HL-60/S4 (cell line): Measurements from ENCODE around the gene TCOF1.
"Not testable (repeated sequence)": the region's sequence is repeated elsewhere in the genome, so short reads cannot be mapped to it uniquely, and the experiment has no call there.

Experiments
- in situ Hi-C: fragments of 300-500 bp; cut with MboI; formaldehyde crosslinking; loops from 2 replicates; pipeline ENCODE4 v1.14.3; 2022; ENCODE audit warnings: low sequenced_read_pairs

Gene TCOF1

DNA sequence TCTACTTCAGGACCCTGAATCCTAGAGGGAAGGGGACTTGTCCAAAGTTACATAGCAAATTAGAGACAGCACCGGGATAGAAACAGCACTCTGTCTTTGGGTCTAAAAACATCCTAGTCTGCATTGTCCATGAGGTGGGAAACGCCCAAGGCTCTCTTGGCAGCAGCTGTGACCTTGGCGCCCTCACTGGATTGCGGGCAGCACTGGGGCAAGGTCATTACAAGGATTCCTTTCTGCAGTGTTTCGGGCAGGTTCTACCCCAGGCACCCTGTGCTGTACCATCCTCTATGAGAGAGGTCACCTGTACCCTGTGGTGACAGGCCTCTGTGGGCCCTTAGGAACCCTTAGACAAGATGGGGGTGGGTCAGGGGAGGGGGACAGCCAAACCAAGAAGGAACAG lies 46.6 kb downstream of the TCOF1 start:
- in situ Hi-C loops = no loop called here

DNA sequence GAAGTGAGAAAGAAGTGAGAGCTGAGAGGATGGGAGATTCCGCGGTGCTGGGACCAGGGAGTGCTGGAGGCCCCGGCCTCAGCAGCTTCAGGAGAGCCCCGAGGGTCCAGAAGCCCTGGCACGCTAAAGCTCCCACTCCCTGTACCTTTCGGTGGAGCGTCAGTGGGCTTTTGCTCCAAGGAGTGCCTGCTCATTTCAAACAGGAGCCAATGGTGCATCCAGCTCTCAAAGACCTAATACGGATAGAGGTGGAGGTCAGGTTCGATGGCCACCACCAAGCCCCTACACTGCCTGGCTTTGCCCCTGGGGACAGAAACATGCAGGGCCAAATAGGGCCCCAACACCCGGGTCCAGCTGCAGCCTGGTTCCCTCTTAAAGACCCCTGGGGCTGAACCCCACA lies 47.0 kb downstream of the TCOF1 start:
- in situ Hi-C loops = no loop called here

- in situ Hi-C loops = no loop called here
Observed at GRCh38 chr5:150404941-150405816, 47.7 kb downstream of the TCOF1 start.

GRCh38 chr5:150406103-150406722 lies 48.7 kb downstream of the TCOF1 start:
- in situ Hi-C loops = no loop called here

- in situ Hi-C loops = no loop called here
Observed at GRCh38 chr5:150406723-150407095, 49.2 kb downstream of the TCOF1 start.

DNA sequence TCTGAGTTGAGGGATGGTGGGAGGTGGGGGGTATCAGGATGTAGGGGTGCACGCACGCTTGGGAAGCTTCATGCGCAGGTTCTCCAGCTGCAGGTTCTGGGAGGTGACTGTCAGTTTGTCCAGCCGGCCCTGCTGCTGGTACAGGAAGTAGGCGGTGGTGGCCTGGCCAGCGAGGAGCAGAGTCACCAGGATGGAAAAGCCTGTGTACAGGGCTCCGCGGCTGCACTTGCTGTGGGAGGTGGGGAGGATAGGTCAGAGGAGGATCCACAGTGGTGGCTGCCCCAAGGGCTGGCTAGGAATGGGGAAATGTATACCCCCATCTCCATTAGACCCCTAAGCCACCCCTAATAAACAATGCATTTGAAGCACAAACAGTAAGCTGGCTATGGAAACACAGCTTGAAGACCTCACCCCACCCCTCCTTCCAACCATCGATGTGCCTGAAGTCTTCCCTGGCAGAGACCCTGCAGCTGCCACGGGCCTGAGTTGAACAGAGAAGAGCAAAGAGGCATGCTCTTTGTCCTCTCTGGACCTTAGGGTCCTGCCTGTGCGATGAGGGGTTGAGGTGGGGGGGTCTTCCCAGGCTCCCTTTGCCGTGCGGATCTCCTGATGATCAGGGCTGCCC lies 49.7 kb downstream of the TCOF1 start:
- in situ Hi-C loops = no loop called here

DNA sequence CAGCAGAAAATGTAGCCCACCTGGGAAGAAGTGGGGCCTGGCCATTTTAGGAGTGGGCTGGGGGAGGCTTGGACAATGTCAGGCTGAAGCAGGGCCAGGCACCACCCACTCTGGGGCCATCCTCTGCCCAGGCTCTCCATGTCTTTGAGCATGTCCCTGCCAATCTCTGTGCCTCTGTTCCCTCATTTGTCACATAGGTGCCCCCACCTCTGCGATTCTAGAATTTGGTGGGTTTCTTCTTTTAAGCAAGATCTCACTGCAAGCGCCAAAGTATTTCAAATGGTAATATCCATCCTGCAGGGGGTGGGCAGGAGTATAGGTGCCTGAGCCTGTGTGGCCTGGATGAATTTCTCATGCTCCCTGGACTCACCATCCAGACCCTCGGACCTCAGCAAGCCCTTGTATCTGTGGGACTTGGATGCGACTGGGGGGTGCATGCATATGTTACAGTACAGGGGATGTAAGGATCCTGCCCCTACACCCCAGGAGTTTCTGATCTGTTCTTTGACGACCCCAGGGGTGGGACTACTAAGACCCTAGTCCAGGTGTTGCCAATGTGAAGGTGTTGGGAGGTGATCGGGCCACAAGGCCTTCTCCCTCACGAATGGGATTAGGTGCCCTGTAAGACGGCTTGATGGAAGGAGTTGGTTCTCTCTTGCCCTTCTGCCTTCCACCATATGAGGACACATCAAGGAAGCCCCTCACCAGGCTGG lies 50.9 kb downstream of the TCOF1 start:
- in situ Hi-C loops = no loop called here

- in situ Hi-C loops = no loop called here
Observed at GRCh38 chr5:150409638-150410523, 52.4 kb downstream of the TCOF1 start.

GRCh38 chr5:150410524-150411244 lies 53.2 kb downstream of the TCOF1 start:
- in situ Hi-C loops = no loop called here

- in situ Hi-C loops = no loop called here
Observed at GRCh38 chr5:150411245-150411979, 53.9 kb downstream of the TCOF1 start.

DNA sequence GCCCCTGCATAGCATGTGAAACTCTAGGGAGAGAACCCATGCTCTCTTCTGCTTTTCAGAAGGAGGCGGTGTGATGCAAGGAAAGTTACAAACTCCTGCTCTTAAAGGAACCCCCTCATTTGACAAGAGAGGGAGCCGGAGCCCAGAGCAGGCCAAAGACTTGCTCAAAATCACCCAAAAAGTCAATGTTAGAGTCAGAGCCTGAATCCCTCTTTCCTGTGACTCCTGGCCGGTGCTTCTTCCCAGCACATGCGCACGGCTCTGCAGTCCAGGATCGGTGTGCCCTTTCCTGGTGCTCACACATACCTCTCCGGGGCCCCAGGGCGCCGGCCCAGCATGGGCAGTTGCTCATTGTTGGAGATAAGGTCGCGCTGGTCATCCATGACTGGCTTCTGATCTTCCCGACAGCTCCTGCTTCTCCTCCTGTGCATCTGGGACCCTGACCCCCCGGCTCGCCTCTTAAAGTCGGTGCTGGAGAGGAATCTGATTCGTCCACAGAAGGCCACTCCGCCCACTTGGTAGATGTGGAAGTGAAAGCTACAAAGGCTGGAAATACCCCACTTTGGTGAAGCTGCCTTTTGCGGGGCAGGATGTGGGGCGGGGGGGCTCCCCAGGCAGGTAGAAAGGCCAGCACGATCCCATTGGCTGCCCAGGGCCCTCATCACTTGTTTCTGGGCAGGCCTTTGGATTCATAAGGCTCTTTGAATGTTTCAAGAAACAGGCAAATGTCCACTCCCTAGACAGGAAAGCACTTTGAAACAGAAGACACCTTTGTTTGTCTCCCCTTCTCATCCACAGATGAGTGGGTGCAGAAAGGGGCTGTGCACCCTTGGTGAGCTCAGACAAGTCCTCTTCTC lies 55.0 kb downstream of the TCOF1 start, which contains the start of gene CD74:
CD74 (minus strand) TSS at position 592 of the 857 bp plus-strand sequence; CDS start at position 431, 161 bp downstream.
- in situ Hi-C loops = no loop called here

GRCh38 chr5:150413176-150413901 lies 55.8 kb downstream of the TCOF1 start:
- in situ Hi-C loops = no loop called here

DNA sequence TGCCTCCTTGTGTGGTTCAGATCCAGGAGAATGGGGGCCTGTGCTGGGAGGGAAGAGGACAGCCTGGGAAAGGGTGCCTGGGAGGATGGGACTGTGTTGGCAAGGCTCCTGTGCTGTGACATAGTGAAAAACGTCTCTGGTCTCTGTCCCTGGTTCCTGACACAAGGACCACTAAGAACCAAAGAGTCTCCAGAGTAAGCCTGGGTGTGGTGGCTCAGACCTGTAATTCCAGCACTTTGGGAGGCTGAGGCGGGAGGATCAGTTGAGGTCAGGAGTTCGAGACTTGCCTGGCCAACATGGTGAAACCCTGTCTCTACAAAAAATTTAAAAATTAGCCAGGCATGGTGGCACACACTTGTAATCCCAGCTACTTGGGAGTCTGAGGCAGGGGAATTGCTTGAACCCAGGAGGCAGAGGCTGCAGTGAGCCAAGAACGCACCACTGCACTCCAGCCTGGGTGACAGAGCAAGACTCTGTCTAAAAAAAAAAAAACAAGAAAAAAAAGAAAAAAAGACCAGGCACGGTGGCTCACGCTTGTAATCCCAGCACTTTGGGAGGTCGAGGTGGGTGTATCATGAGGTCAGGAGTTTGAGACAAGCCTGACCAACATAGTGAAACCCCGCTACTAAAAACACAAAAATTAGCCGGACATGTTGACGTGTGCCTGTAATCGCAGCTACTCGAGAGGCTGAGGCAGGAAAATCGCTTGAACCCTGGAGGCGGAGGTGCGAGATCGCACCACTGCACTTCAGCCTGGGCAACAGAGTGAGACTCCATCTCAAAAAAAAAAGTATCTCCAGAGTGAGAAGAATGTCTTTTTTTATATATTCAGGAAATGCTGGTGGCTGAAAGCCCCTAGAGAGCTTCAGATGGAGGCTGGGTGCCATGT lies 56.6 kb downstream of the TCOF1 start:
- in situ Hi-C loops = not testable (repeated sequence)

GRCh38 chr5:150419630-150420270 lies 62.3 kb downstream of the TCOF1 start:
- in situ Hi-C loops = no loop called here

DNA sequence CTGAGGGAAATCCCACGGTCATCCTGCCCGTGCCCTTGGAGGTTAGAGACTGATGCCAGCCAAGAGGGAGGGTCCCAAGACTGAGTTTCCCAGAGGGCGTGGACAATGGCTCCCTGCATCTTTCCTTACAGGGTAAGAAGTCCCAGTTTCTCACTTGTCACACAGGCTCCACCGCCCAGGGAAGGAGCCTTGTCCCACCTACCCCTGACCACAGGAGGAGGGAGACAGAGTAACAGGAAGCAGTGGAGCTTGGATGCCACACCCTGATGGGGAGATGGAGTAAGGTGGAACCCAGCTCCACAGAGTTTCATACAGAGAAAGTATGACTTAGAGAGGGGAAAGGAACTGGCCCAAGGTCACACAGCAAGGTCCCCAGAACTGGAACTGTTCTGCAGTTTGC lies 64.6 kb downstream of the TCOF1 start:
- in situ Hi-C loops = no loop called here

DNA sequence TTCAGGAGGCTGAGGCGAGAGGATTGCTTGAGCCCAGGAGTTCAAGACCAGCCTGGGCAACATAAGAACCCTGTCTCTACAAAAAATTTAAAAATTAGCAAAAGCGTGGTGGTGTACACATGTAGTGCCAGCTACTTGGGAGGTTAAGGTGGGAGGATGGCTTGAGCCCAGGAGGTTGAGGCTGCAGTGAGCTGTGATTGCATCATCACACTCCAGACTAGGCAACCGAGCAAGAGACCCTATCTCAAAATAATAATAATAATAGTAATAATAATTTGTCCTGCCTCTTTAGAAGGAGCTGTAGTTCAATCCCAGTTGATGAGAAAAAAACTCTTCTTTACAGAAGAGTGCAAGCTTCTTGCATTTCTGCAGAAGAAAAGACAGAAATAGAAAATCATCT lies 65.3 kb downstream of the TCOF1 start:
- in situ Hi-C loops = no loop called here
